ENCODE measurements around the gene ARSG.

GRCh38 chr17:68299817-68300216, 8.5 kb downstream of the ARSG start:
- TF ChIP-seq IKZF3 (tag by site-specific recombination; IDR thresholded peaks at IDR 0.05): no peak
- no peak for TF ChIP-seq CTCF (tag by site-specific recombination; IDR thresholded peaks at IDR 0.05)
- no peak for TF ChIP-seq ZNF184 (tag by site-specific recombination; IDR thresholded peaks at IDR 0.05)
- TF ChIP-seq ZBTB11 (tag by site-specific recombination; conservative IDR thresholded peaks at IDR 0.05; ENCODE audit: low read depth): no peak
- no peak for TF ChIP-seq SETDB1 (IDR thresholded peaks at IDR 0.05; ENCODE audit: insufficient read length, low read length)
- no peak for TF ChIP-seq ZNF473 (tag by site-specific recombination; IDR thresholded peaks at IDR 0.05)
- TF ChIP-seq REST (tag by site-specific recombination; IDR thresholded peaks at IDR 0.05): no peak
- TF ChIP-seq ZSCAN5A (tag by site-specific recombination; IDR thresholded peaks at IDR 0.05): no peak
- no peak for TF ChIP-seq KLF9 (tag by site-specific recombination; IDR thresholded peaks at IDR 0.05; ENCODE audit: low read depth)
- TF ChIP-seq ZBTB48 (tag by site-specific recombination; IDR thresholded peaks at IDR 0.05): no peak
- TF ChIP-seq ZNF791 (tag by site-specific recombination; IDR thresholded peaks at IDR 0.05): no peak
- TF ChIP-seq ZBTB1 (tag by site-specific recombination; IDR thresholded peaks at IDR 0.05): no peak
